Measurements from ENCODE around the gene NPAS3. TPM values are rescaled to one million over a fixed set of nuclear protein-coding genes. Genes with fewer than 3 reads are reported as not detected.

NPAS3 gene
- total RNA-seq, 1 donor from 2014 or later: 2.4 TPM

DNA sequence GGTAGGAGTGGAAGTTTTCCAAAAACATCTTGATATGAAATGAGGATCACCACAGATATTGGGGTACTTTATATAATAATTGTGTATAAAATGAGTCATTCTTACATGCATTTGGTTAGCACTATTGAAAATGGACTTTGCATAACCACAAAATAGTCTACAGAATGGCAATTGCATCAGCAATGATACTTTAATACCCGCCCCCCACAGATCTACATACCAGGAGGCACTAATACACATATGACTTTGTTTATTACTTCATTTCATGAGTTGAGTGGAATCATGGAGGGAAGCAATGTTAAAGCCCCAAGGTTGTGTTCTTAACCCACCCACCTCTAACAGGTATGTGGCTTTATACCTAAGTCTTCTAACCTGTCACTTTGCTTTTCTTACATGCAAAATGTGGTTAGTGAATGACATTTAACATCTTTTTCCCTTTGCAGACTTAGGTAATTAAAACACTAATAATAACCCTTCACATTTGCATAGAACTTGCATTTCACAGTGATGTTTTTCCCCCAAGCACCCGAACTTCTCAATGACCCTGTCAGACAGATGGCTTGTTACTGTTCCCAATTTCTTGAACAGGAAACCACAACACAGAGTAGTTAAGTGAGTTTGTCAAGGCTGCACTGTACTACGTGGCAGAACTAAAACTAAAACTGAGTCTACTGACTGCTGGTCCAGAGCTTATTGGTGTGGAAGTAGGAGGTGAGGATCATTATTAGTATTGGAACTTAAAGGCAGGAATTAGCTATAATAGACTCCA, 101.9 kb downstream of the NPAS3 start:
- H3K27me3 Mint-ChIP-seq (ENCODE audit: unreplicated experiment): no peaks in the 10 kb centered on the region
- H3K27ac Mint-ChIP-seq (ENCODE audit: unreplicated experiment): no peak overlapping the region
- no peaks in the 10 kb centered on the region for H3K4me1 Mint-ChIP-seq (ENCODE audit: low read depth, unreplicated experiment)
- H3K9me3 Mint-ChIP-seq (ENCODE audit: unreplicated experiment): peaks cover 5% of the 10 kb centered on the region
- no peak overlapping the region for H3K4me3 Mint-ChIP-seq (ENCODE audit: unreplicated experiment)
- peaks cover 8% of the 10 kb centered on the region for H3K36me3 Mint-ChIP-seq (ENCODE audit: unreplicated experiment)
- no peak for DNase-seq
- TF ChIP-seq, protein P1, sequence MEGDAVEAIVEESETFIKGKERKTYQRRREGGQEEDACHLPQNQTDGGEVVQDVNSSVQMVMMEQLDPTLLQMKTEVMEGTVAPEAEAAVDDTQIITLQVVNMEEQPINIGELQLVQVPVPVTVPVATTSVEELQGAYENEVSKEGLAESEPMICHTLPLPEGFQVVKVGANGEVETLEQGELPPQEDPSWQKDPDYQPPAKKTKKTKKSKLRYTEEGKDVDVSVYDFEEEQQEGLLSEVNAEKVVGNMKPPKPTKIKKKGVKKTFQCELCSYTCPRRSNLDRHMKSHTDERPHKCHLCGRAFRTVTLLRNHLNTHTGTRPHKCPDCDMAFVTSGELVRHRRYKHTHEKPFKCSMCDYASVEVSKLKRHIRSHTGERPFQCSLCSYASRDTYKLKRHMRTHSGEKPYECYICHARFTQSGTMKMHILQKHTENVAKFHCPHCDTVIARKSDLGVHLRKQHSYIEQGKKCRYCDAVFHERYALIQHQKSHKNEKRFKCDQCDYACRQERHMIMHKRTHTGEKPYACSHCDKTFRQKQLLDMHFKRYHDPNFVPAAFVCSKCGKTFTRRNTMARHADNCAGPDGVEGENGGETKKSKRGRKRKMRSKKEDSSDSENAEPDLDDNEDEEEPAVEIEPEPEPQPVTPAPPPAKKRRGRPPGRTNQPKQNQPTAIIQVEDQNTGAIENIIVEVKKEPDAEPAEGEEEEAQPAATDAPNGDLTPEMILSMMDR (IDR thresholded peaks at IDR 0.05; ENCODE audit: partially characterized antibody, unreplicated experiment): no peak

DNA sequence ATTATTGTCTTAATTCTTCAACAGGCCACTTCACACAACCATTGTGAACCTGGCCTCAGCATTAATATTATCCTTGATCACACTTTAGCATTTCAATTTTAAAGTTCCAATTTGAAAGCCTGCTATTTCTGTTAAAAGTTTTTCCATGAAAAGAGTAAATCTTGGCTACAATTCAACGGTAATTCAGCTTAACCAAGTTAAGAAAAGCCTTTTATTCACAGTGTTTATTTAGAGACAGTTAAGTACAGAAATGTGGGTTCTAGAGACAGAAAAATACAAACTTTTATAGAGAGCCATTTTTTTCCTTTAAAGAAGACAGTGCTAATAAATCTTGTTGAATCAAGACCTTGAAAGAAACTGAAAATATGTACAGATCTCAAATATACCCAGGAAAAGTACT, 103.9 kb downstream of the NPAS3 start:
- Mint-ChIP-seq H3K36me3 (ENCODE audit: unreplicated experiment) (peaks cover 14% of the 10 kb centered on the region), H3K27me3 (ENCODE audit: unreplicated experiment) (no peaks in the 10 kb centered on the region), H3K27ac (ENCODE audit: unreplicated experiment) (no peak overlapping the region), H3K4me3 (ENCODE audit: unreplicated experiment) (no peak overlapping the region), H3K9me3 (ENCODE audit: unreplicated experiment) (peaks cover 5% of the 10 kb centered on the region), H3K4me1 (ENCODE audit: low read depth, unreplicated experiment) (no peaks in the 10 kb centered on the region)
- TF ChIP-seq, protein P1 (IDR thresholded peaks at IDR 0.05; ENCODE audit: partially characterized antibody, unreplicated experiment): no peak
- DNase-seq: no peak

DNA sequence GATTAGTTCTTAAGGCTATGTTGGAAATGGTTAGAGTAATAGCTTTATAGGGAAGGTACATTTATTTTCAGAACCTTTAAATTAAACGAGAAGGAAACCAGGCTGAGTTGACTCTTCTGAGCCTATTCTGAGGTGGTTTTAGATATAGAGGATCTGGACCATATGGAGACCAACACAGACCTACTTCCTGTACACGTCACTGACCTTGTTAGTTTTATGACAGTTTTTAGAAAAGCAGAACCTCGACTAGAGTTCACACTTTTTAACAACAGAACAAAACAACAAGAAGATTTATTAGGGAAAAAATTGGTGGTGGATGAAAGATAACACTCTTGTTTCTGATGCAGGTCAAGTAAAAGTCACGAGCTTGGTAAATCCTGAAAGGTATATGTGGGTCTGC, 107.1 kb downstream of the NPAS3 start:
- TF ChIP-seq, protein P1 (IDR thresholded peaks at IDR 0.05; ENCODE audit: partially characterized antibody, unreplicated experiment): no peak
- DNase-seq: no peak
- H3K4me1 Mint-ChIP-seq (ENCODE audit: low read depth, unreplicated experiment): no peaks in the 10 kb centered on the region
- no peak overlapping the region for H3K27ac Mint-ChIP-seq (ENCODE audit: unreplicated experiment)
- peaks cover 5% of the 10 kb centered on the region for H3K9me3 Mint-ChIP-seq (ENCODE audit: unreplicated experiment)
- peaks cover 14% of the 10 kb centered on the region for H3K36me3 Mint-ChIP-seq (ENCODE audit: unreplicated experiment)
- no peak overlapping the region for H3K4me3 Mint-ChIP-seq (ENCODE audit: unreplicated experiment)
- no peaks in the 10 kb centered on the region for H3K27me3 Mint-ChIP-seq (ENCODE audit: unreplicated experiment)

DNA sequence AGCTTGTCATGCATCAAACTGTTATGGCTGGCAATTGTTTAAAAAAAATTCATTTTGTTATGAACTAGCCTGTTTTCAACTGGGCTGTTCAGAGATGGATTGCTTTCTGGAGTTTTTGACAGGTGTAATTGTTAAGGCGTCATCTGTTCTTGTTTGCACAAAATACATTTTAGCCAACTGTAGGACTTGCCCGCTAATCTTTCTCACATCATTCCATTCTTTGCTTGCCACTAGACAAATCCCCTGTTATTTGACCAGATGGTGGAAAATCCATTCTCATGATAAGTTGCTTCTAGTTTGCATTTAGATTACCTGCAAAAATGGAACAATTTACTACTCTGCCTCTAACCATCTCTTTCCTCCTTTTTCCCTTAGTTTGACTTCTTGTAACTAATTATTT, 114.3 kb downstream of the NPAS3 start:
- no peaks in the 10 kb centered on the region for H3K27me3 Mint-ChIP-seq (ENCODE audit: unreplicated experiment)
- no peak for DNase-seq
- H3K9me3 Mint-ChIP-seq (ENCODE audit: unreplicated experiment): no peaks in the 10 kb centered on the region
- H3K27ac Mint-ChIP-seq (ENCODE audit: unreplicated experiment): no peak overlapping the region
- peaks cover 6% of the 10 kb centered on the region for H3K4me1 Mint-ChIP-seq (ENCODE audit: low read depth, unreplicated experiment)
- TF ChIP-seq, protein P1 (IDR thresholded peaks at IDR 0.05; ENCODE audit: partially characterized antibody, unreplicated experiment): no peak
- H3K4me3 Mint-ChIP-seq (ENCODE audit: unreplicated experiment): no peak overlapping the region
- no peaks in the 10 kb centered on the region for H3K36me3 Mint-ChIP-seq (ENCODE audit: unreplicated experiment)

DNA sequence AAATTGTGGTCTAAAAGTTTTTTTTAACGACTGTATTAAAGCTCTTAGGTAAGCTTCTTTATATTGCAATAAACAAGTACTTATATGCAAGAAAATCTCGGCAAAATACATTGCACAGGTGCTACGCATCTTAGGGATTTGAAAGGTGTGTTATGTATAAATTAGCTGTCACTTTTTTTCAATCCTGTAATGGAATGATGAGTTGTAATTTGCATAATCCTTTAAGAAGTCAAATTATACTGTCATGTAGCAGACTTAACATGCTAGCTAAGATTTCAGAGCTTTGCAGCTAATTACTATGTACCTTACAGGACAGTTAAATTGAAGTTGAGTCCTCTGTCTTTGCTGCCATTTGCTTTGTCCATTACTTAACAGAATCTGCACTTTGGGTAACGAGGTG, 117.5 kb downstream of the NPAS3 start:
- Mint-ChIP-seq H3K4me1 (ENCODE audit: low read depth, unreplicated experiment) (peaks cover 6% of the 10 kb centered on the region), H3K9me3 (ENCODE audit: unreplicated experiment) (no peaks in the 10 kb centered on the region), H3K27me3 (ENCODE audit: unreplicated experiment) (no peaks in the 10 kb centered on the region), H3K4me3 (ENCODE audit: unreplicated experiment) (no peak overlapping the region), H3K27ac (ENCODE audit: unreplicated experiment) (no peak overlapping the region), H3K36me3 (ENCODE audit: unreplicated experiment) (no peaks in the 10 kb centered on the region)
- TF ChIP-seq, protein P1 (IDR thresholded peaks at IDR 0.05; ENCODE audit: partially characterized antibody, unreplicated experiment): no peak
- no peak for DNase-seq

All from glutamatergic neuron (in vitro differentiated cells).